ENCODE data around the gene DNLZ. TPM values are rescaled to one million over a fixed set of nuclear protein-coding genes. Genes with fewer than 3 reads are reported as not detected.

Gene DNLZ
- total RNA-seq, 4 donors from 2014 or later = 16.2 to 58.4 (median 23.1) TPM

GRCh38 chr9:136386018-136386417 lies 22.5 kb upstream of the DNLZ start:
- DNase-seq = no peak
- Histone ChIP-seq H3K36me3 (peaks cover 24 to 67% of the 10 kb centered on the region in 2 donors), H3K4me3 (replicated peaks in 1 of 3) (no peak overlapping the region), H3K27me3 (no peaks in the 10 kb centered on the region), H3K9me3 (no peaks in the 10 kb centered on the region), H3K27ac (no peak overlapping the region), H3K4me1 (no peaks in the 10 kb centered on the region)
- 90 to 96% methylated on average over 13 of the region's 13 CpGs for WGBS, 2 donors
- TF ChIP-seq CTCF (IDR thresholded peaks at IDR 0.05) (no peak), POLR2A (IDR thresholded peaks at IDR 0.05) (no peak)
- intact Hi-C loops (cut with DNase I) = no loop called here

DNA sequence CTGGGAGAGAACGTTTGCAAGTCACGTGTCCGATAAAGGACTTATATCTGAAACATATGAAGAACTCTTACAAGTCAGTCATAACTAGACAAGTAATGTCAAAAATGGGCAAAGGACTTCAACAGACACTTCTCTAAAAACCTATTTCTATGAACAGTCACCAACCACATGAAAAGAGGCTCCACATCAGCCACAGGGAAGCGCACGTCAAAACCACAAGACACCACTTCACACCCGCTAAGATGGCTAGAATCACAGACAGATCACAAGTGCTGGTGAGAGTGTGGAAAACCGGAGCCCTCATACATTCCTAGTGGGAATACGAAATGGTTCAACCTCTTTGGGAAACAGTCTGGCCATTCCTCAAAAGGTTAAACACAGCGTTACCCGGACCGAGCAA lies 21.5 kb upstream of the DNLZ start:
- H3K27ac ChIP-seq = no peak overlapping the region
- intact Hi-C loops (cut with DNase I) = no loop called here
- H3K27me3 ChIP-seq = no peaks in the 10 kb centered on the region
- 91 to 92% methylated on average over 11 of the region's 11 CpGs for WGBS, 2 donors
- DNase-seq = no peak
- no peaks in the 10 kb centered on the region for H3K9me3 ChIP-seq
- no peaks in the 10 kb centered on the region for H3K4me1 ChIP-seq
- peaks cover 29 to 67% of the 10 kb centered on the region in 2 donors for H3K36me3 ChIP-seq
- H3K4me3 ChIP-seq (replicated peaks in 1 of 3) = no peak overlapping the region
- no peak for TF ChIP-seq POLR2A (IDR thresholded peaks at IDR 0.05)
- no peak for TF ChIP-seq CTCF (IDR thresholded peaks at IDR 0.05)

DNA sequence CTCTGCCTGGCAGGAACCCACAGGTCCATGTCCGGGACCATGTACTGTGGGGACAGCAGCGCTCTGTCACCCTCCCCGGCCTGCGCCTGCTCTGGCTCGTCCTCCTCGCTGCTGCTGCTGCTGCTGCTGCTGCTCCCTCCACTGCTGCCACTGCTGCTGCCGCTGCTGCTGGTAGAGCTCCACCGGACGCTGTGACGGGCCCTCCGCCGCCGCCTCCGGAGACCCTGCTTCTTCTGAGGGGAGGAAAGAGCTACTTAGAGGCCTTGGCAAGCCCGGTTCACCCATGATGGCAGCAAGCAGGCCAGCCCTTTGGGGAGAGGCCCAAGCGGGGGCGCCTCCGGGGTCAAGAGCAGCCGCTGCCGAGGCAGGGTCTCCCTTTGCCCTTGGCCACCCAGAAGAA lies 19.9 kb upstream of the DNLZ start:
- WGBS, 2 donors = 94 to 96% methylated on average over 18 to 19 of the region's 20 CpGs
- Histone ChIP-seq H3K4me3 (replicated peaks in 1 of 3) (no peak overlapping the region), H3K27me3 (no peaks in the 10 kb centered on the region), H3K9me3 (no peaks in the 10 kb centered on the region), H3K36me3 (peaks cover 41 to 57% of the 10 kb centered on the region in 2 donors), H3K27ac (no peak overlapping the region), H3K4me1 (no peaks in the 10 kb centered on the region)
- TF ChIP-seq CTCF (IDR thresholded peaks at IDR 0.05) (no peak), POLR2A (IDR thresholded peaks at IDR 0.05) (no peak)
- no peak for DNase-seq
- intact Hi-C loops (cut with DNase I) = no loop called here

GRCh38 chr9:136381966-136382513 lies 18.5 kb upstream of the DNLZ start:
- DNase-seq = no peak
- H3K36me3 ChIP-seq = peaks cover 32 to 46% of the 10 kb centered on the region in 2 donors
- no peak overlapping the region for H3K4me3 ChIP-seq (replicated peaks in 1 of 3)
- intact Hi-C loops (cut with DNase I) = no loop called here
- no peak overlapping the region for H3K27ac ChIP-seq
- H3K9me3 ChIP-seq = no peaks in the 10 kb centered on the region
- WGBS, 2 donors = 89% methylated on average over 15 of the region's 25 CpGs; no CpG with 5 or more reads in 1 of the 2 donors
- no peaks in the 10 kb centered on the region for H3K27me3 ChIP-seq
- no peak for TF ChIP-seq POLR2A (IDR thresholded peaks at IDR 0.05)
- TF ChIP-seq CTCF (IDR thresholded peaks at IDR 0.05) = no peak
- H3K4me1 ChIP-seq = no peaks in the 10 kb centered on the region

GRCh38 chr9:136381311-136381710 lies 17.8 kb upstream of the DNLZ start:
- Histone ChIP-seq H3K36me3 (peaks cover 29 to 42% of the 10 kb centered on the region in 2 donors), H3K27ac (no peak overlapping the region), H3K27me3 (no peaks in the 10 kb centered on the region), H3K9me3 (no peaks in the 10 kb centered on the region), H3K4me3 (replicated peaks in 1 of 3) (no peak overlapping the region), H3K4me1 (no peaks in the 10 kb centered on the region)
- TF ChIP-seq CTCF (IDR thresholded peaks at IDR 0.05) = no peak
- no peak for TF ChIP-seq POLR2A (IDR thresholded peaks at IDR 0.05)
- no peak for DNase-seq
- intact Hi-C loops (cut with DNase I) = no loop called here
- WGBS, 2 donors = 90 to 94% methylated on average over 6 to 7 of the region's 9 CpGs

All from thyroid gland (tissue), 4 donors.